HuH-7.5 (cell line): Measurements from ENCODE around the gene DHX29.
A peak's percentile ranks its signal among the peaks of the same experiment; 100 is the strongest.

ENCODE experiments used
- DNase-seq: peaks from one replicate; pipeline ENCODE4 v3.0.0; 2011; ENCODE audit warnings: low spot score

Gene DHX29

DNA sequence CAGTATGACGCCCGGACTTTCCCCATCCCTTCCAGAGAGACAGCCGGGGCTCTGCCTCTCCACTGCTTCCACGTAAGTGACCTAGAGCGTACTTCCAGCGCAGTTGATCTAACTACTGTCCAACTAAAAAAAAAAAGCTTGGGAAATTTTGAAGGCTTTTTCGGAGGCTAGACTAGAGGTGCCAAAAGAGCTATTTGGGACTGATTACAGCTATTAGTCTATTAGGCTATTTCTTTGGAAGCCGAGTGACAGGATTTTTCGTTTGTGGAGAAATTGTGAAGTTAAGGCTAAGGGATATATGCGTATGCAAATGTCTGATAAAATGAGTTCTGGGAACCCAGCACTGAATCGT lies 75.6 kb downstream of the DHX29 start:
- DNase-seq: no peak

DNA sequence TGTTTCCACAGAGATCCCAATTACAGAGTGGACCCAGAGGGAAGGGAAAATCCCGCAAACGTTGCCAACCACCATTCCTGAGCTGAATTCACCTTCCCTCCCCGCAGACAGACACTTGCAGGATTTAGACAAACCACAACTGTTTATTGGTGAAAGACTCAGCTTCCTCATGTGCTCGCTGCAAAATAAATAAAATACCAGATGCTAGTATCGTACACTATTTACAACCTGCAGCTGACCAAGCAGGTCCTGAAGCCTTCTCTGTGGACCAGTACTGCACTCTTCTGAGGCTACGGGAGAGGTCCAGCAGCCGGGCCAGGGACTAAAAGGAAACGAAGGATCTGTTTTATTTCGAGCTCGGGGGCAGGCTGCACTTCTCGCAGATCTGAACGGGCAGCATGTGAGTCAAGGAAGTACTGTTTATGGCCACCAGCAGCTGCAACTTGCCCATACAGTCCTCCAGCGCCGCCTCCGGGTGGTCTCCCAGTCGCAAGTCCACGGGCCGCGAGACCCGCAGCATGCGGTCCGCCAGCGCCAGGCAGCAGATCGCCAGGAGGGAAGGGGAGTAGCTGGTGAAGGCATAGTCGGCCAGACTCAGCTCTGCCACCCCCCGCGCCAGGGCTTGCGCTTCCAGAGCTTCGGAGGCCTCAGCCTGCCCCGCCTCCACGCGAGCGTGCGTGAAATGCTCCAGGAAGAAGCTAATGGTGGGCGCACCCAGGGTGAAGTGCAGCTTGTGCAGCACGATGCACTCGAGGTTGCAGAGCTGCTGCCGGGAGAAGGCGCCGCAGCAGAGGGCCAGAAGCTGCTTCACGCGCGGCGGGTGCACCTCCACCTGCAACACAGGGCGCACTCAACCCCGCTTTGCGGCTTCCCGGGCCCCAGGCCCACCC lies 76.2 kb downstream of the DHX29 start:
- DNase-seq: no peak

DNA sequence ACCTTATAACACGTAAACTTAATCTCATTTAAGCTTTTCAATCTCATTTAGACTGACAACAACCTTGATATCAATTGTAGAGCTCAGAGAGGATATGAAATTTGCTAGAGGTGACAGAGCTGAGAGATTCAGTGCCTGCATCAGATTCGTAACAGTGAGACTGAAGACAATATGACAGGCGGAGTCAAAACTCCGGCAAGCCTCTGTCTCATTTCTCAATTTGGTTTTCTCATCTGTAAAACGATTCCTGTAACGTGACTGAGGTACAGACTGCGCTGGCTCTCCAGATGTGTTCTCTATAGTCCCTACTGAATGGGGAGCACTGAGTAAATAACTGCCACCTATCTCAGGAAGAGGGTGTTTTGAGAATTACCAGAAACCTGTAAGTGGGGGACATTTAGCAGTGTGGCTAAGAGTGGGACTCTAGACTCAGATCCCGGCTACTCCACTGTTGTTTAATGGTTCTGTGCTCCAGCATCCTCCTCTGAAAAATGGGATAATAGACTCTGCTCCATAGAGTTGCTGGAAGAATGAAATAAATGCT lies 77.3 kb downstream of the DHX29 start:
- DNase-seq: no peak

DNA sequence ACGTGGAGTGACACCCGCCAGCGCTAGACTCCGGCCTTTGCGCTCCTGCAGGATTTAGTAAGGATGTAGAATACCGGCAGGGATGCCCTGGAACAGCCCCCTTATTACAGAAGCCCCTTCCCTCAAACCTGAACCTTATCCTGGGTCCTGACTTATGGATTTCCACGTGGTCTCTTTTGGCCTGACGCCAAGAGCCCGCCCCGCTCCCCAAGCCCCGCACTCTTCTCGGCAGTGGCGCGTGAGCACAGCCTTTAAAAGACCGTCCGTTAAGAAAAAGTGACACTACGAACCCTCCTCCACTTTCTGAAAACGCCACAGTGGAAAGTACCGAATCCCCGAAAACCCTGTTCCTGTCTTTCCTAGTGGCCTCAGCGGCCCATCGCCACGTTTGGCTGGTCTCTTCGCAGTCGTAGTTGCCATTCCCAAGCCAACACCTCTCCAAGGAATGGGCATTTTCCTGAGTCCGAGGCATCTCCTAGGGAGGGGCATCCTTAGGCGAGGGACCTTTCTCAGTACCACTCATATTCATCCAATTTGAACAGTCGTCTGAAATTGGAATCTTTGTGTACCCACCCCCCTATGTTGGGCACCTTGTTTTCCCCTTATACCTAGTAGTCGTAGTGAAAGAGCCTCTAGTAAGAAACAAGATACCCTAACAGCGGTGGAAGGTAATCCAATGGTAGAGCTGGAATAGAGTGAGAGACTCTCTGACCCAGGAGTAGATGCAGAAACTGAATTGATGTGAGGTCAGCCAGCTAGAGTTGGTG lies 79.6 kb downstream of the DHX29 start:
- DNase-seq: no peak

DNA sequence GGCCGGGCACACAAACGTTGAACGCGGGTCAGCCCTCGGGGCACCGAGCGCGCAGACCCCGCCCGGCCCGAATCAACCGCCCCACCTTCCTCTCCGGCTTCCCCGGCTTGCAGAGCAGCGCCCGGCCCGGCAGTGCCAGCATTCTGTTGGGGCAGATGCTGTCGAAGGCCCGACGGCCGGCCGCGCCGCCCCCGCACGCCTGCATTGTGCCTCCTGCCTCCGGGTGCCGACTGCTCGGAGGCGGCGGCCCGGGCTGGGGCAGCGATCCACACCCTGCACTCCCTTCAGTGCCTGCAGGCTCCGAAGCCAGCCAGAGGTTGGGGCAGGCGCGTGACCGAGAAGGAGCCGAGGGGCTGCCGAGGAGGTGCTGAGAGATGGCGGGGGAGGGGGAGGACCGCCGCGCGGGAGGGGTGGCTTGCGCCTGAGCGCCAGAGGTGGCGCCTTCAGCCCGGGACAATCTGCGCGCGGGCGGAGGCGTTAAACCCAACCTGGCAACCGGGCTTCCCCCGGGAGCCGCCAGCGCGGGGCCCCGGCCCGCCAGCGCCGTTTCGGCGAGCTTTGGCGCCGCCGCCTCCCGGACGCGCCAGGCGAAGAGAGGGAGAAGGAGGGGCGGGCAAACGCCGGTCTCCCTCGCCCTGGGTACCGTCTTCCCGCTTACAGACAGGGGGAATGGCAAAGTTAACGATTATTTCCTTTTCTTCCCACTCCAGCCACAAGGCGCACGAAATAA lies 80.4 kb downstream of the DHX29 start, which contains the start of gene MCIDAS:
Gene MCIDAS, minus strand, starts transcription at position 382 of the 730 bp plus-strand sequence. Its CDS starts 177 bp downstream, at position 205.
- DNase-seq: peak; percentile 77

DNA sequence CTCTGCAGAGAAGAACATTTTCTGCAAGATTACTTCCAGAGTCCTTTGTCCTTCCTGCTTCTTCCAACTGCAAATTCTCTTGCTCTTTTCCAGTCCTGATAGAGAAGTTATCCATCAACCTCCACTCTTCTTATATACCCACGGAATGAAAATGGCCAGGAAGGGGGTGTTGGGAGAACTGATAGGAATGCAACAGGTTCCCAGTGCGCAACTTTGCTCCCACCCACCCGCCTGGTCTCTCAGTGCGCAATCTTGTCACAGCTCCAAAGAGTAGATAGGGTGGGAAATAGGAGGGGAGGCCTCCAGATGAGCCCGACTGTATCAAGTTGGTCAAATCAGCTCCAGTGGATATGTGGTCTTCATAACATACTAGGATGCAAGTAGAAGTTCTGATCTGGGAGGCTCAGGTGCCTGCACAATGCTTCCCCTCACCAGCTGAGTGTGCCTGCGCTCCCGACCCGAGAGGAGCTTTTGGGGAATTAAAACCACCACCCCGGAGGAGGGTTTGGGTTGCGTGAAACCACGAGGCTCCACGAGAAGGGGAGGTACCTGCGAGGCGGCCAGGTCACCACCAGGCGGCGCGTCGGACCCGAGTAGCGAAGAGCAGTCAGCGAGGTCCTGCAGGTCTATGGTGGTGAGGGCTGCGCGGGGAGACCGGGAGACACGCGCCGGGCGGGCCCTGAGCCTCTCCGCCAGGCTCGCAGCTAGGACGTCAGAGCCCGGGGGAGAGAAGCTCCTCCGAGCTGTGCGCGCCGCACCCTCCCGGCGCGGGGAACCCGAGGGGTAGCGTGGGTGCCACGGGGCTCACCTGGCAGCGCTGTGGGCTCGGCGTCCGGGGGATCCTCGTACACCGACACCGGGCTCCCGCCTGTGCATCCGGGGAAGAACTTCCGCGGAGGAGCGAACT lies 81.2 kb downstream of the DHX29 start:
- peak; percentile 93 for DNase-seq

DNA sequence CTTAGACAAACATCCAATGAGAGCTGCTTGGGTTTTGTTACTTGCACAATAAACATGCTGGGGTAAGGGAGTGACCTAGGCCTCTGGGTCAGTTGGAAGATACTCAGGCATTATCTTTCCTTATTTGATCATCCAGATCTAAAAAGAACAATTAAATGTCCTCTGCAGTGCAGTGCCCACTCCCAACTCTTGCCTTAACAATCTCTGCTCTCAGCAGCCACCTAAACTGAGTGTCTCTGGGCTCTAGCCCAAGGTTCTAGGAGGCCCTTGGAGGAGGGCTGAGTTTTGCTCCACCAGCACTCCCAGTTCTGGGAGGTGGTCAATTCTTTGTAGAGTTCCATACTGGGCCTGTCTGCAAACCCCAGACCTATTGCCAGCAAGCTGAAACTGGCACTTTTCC lies 82.1 kb downstream of the DHX29 start:
- no peak for DNase-seq

DNA sequence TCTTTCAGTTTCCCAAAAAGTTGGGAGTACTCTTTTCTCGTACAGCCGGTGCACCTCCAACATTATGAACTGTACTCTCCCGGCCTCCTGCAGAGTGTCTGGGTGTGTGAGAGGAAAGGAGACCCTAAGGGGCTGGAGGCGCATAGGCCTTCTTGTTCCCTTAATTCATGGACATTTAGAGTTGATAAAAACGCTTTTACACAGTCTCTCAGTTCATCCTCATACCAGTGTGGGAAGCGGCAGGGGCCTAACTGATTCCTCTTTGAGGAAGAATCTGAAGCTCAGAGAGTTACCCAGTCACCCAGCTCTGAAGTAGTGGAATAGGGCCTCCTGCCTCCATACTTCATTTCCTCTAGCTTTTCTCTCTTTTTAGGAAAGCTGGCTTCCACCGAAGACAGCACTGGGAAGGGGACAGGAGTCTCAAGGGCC lies 83.7 kb downstream of the DHX29 start:
- no peak for DNase-seq

DNA sequence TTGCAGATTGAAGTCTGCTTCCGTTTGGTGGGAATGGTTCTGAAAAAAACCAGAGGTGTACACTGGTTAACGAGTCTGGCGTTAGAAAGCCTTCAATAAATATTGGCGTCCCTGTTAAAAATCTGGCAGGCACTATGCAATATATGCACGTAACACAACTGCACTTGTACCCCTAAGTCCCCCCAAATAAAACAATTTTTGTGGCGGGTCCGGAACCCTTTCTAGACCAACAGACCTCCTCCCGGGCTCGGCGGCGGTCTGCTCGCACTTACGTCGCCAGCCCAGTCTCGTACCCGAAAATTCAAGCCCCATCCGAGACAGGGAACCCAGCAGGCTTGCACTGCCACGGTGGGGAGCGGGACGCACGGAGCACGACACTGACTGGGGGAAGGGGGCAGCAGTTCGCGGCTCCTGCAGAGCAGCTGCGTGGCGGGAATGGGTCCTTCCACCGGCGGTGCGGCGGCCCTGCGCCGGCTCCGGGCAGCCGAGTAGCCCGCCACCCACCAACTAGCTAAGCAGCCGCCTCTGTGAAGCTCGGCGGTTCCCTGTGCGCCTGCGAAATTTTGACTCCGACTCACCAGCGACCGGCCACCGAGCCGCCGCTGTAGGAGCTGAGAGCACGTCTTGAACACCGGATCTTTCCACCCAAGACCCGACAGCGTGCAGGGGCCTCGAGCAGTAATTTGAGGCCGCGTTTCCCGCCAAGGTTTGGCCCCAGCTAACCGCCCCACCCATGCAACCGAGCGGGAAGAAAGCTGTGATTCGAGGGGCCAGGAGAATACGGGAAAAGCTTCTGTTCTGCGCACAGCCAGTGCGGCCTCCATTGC lies 84.3 kb downstream of the DHX29 start:
- DNase-seq: no peak

DNA sequence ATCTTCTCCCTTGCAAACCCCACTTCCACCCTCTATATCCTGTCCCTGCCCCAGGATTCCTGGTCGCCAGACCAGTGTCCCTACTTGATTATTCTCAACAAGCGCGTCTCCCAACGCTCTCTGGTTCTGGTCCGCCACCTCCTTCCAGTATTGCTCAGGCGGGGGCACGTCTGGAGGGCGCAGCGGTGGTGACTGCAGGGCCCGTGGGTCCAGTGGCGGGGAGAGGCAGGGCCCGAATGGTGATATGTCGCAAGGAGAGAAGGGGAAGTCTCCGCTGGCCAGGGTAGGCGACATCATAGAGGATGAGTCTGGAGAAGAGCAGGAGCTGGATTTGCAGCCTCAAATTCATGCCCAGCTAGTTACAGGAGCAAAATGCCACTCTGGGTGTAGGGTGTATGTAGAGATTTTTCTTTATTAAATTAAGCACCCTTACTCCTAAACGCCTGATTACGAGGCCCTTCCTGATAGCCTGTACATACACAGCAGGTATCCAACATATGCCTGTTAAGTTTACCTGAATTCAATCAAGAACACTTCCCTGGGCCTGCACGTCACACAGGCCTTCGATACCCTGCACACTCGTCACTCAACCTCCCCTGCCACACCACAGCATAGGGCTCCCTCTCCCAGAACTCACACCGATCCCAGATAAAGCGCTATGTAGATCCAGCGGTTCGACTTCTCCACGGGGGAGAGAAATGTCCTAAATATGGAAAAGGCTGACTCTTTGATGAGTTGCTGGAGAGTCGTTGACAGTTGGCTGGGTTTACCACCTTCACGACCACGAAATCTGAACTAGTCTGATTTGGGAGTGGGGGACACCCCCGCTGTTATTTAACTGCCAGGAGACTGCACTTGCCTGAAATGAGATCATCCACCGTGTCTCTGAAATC lies 85.2 kb downstream of the DHX29 start:
- DNase-seq: no peak

DNA sequence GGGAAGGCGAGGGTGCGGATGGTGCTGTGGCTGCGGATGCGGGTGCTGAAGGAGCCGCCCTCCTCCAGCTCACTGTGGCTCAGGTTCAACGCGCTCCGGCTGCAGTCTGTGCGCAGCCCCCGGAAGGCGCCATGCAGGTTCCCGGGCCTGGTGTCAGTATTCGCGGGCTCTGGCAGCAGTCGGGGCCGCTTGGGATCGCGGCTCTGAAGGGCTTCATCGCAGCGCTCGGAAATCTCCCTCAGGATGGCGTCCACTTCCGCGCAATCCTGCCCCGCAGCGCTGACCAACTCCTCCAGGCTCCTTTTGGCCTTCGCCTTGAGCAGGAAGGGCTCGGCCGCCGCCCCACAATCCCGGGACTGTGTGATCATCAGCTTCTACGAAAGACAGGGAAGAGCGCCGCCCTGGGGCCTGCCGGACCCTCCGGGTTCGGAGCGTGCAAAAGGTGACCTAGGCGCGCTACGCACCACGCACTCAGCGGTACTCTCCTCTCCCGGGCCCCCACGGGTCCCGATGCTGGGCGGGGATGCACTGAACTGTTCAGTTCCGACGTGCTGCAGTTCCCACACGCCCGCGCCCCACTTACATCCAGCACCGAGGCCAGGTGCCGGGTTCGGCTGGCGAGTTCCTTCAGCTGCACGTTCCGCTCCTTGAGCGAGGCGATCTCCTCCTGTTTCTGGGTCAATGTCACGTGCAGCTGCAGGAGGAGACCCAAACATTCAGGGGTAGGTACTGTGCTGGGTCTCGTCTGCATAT lies 86.9 kb downstream of the DHX29 start:
- peak; percentile 79 for DNase-seq

DNA sequence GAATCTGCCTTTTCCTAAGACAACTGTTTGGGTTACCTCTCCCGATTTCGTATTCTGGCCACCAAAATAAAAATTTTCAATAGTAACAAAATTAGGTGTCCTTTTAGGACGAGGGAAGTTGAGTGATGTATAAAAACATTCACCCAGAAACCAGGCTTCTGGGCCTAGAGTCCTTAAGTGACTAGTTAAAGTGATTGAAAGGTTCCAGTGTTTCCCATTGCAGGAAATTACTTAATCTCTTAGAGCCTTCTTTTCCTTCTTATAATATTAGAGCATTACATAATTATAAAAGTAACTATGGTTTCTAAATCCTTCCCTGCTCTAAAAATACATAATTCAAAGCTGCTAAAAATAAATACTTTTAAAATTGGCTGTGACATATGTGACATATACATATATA lies 87.7 kb downstream of the DHX29 start:
- no peak for DNase-seq

DNA sequence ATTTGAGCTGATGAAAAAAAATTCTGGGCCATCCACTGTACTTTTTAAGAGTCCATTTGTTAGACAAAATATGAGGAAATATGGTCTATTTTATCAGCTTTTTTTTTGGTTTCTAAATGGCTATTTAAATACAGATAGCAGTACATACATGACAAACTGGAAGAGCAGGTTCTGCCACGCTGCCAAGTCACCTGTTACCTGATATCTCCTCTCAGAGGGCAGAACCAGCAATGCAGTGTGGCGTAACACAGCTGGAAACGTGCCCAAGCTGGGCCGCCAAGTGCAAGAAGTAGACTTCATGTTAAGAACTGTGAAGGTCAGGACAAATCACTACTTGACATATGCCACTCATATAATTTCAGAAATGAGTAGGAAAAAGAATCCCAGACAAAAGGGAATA lies 88.5 kb downstream of the DHX29 start:
- DNase-seq: no peak

DNA sequence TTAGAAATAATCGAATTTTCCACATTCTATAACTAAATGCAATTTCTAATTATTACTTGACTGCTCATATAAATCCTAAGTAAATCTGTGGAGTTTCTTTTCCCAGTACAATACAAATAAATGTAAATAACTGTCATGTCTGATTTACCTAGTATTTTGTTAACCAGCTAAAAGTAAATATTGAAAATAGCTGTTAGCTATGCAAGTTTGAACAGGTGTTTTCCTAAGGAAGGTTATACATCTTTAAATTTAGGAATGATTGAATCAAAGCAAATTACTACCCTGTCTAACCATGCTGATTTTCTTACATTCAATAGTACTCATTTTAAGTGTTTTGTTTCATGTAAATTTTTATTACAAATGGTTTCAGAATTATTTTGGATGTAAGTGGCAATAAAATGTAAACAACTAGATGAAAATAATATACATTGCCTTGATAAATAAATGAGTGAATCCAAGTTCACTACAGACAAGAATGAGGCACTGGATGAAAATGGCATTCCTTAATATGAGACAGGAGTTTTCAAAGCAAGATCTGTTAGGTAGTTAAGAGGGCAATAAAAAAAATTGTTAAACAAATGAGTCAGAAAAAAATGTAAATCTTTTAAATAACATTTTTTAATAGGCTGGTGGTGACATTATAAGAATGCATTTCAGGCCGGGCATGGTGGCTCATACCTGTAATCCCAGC lies 96.2 kb downstream of the DHX29 start:
- no peak for DNase-seq
